Right atrium auricular region (tissue), 2 donors: Measurements from ENCODE around the gene PRRX2. TPM values are rescaled to one million over a fixed set of nuclear protein-coding genes. Genes with fewer than 3 reads are reported as not detected.
"Not testable (repeated sequence)": the region's sequence is repeated elsewhere in the genome, so short reads cannot be mapped to it uniquely, and the experiment has no call there.

ENCODE experiments used
- DNase-seq: peaks from one replicate; pipeline ENCODE4 v3.0.0-alpha.2; 2019; ENCODE audit warnings: low spot score
- H3K27ac ChIP-seq, 2 donors: fragments of 200-600 bp; sonication (generic); 1 replicate in 1 of 2; 2 replicates in 1 of 2; pipeline ENCODE4 v1.5.1; 2016 to 2019
- H3K27me3 ChIP-seq, 2 donors: fragments of 200-600 bp; sonication (generic); one replicate each; pipeline versions ENCODE4 v1.5.1 to v1.6.0; 2017 to 2019
- H3K36me3 ChIP-seq: fragments of 200-600 bp; sonication (generic); one replicate; pipeline ENCODE4 v1.5.1; 2016
- H3K4me1 ChIP-seq, 2 donors: fragments of 200-600 bp; sonication (generic); one replicate each; pipeline versions ENCODE4 v1.5.1 to v1.6.0; 2017 to 2019
- H3K4me3 ChIP-seq, 2 donors: fragments of 200-600 bp; sonication (generic); 1 replicate in 1 of 2; 2 replicates in 1 of 2; pipeline ENCODE4 v1.5.1; 2017 to 2019; ENCODE audit warnings: mild to moderate bottlenecking in 1 of 2, moderate library complexity in 1 of 2
- H3K9me3 ChIP-seq, 2 donors: fragments of 200-600 bp; sonication (generic); one replicate each; pipeline ENCODE4 v1.5.1; 2019
- CTCF ChIP-seq, 2 donors: fragments of 200-600 bp; sonication (generic); IDR thresholded peaks; one replicate each; pipeline ENCODE4 v1.5.1; 2019; ENCODE audit warnings: antibody characterized with exemption in 2 of 2
- total RNA-seq, 2 donors: library from RNA; depleted of rRNA; stranded (reverse); fragments of >200 nt; gene quantifications; one replicate each; pipeline ENCODE4 v1.1.0, GENCODE V29; 2016

The PRRX2 gene
- total RNA-seq, 2 donors from 2014 or later: 1.1 to 6.9 TPM

- no peaks in the 10 kb centered on the region for H3K27me3 ChIP-seq
- no peak overlapping the region for H3K4me3 ChIP-seq
- DNase-seq: no peak
- no peak overlapping the region for H3K27ac ChIP-seq
- H3K9me3 ChIP-seq: no peaks in the 10 kb centered on the region
- no peak for TF ChIP-seq CTCF (IDR thresholded peaks at IDR 0.05)
- H3K36me3 ChIP-seq: no peaks in the 10 kb centered on the region
- H3K4me1 ChIP-seq: peaks cover 0 to 11% of the 10 kb centered on the region in 2 donors
These were observed 75.4 kb downstream of the PRRX2 start for GRCh38 chr9:129740666-129741464.

GRCh38 chr9:129745200-129745599 lies 79.8 kb downstream of the PRRX2 start:
- DNase-seq: no peak
- Histone ChIP-seq H3K27me3 (no peaks in the 10 kb centered on the region), H3K27ac (no peak overlapping the region), H3K9me3 (no peaks in the 10 kb centered on the region), H3K36me3 (no peaks in the 10 kb centered on the region), H3K4me3 (no peak overlapping the region), H3K4me1 (no peaks in the 10 kb centered on the region)
- TF ChIP-seq CTCF (IDR thresholded peaks at IDR 0.05): no peak

DNA sequence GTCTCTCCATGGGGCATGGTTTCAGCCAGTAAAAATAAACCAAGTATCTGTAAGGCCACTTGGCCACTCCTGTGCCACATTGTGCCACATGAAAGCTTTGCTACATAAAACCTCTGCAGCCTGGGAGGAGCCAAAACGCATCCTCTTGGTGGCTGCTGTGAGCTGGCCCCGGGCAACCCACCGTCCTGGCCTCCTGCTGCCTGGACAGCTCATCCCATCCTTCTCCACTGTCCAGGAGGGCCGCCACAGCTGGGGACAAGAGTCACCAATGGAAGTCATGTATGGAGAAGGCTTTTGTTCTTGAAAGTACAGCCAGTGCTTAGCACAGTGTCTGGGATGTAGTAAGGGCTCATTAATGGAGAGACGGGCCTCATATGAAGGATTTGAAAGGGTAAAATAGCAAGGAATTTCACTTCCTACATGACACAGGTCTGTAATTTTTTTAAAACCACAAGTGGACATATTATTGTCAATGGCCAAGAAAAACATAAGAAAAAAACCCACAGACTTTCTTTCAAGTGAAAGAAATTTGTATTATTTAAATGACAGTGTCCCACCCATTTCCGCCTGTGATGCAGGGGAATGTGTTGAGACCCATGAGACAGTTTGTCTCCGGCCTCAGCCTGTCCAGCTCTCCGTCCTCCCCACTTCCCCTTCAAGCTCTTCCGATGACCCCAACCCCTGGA lies 80.8 kb downstream of the PRRX2 start:
- no peak for TF ChIP-seq CTCF (IDR thresholded peaks at IDR 0.05)
- Histone ChIP-seq H3K27me3 (no peaks in the 10 kb centered on the region), H3K4me1 (no peaks in the 10 kb centered on the region), H3K36me3 (no peaks in the 10 kb centered on the region), H3K9me3 (no peaks in the 10 kb centered on the region), H3K4me3 (no peak overlapping the region), H3K27ac (no peak overlapping the region)
- no peak for DNase-seq

DNA sequence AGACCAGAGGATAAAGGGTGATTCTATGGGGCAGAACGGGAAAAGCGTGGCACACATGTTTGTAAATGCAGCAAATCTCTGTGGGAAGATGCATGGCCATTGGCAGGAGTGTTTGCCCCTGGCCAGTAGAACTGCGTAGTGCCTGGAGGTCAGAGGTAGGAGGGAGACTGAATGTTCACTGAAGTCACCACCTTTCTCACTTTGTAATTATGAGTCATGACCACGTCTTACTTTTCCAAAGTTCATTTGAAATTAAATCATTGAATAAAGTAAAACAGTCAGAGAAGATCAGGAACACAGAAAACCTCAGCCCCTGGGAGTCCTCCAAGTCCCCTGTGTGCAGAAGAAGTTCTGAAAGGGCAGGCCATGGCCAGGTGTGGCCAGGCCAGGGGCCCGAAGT lies 82.8 kb downstream of the PRRX2 start:
- Histone ChIP-seq H3K27ac (no peak overlapping the region), H3K4me3 (no peak overlapping the region), H3K4me1 (peaks cover 0 to 17% of the 10 kb centered on the region in 2 donors), H3K36me3 (no peaks in the 10 kb centered on the region), H3K9me3 (no peaks in the 10 kb centered on the region), H3K27me3 (no peaks in the 10 kb centered on the region)
- no peak for DNase-seq
- no peak for TF ChIP-seq CTCF (IDR thresholded peaks at IDR 0.05)

GRCh38 chr9:129749052-129749451 lies 83.6 kb downstream of the PRRX2 start:
- DNase-seq, H3K27me3 ChIP-seq, H3K9me3 ChIP-seq, H3K27ac ChIP-seq, H3K36me3 ChIP-seq, H3K4me3 ChIP-seq: not testable (repeated sequence)
- H3K4me1 ChIP-seq: peaks cover 0 to 19% of the 10 kb centered on the region in 2 donors

DNA sequence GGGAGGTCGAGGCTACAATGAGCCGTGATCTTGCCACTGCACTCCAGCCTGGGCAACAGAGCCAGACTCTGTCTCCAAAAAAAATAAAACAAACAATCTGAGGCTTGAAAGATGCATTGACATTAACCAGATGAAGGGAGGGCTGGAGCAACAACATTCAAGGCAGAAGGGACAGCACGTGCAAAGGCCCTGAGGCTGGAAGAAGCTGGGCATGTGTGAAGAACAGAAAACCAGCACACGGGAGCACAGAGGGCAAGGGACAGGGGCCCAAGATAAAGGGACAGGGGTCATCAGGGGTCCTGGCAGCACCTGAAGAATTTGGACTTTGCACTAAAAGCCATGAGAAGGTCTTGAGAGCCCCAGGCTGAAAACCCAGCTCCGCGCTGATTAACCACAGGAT lies 84.1 kb downstream of the PRRX2 start:
- H3K27ac ChIP-seq: no peak overlapping the region
- no peak for DNase-seq
- H3K36me3 ChIP-seq: no peaks in the 10 kb centered on the region
- no peaks in the 10 kb centered on the region for H3K9me3 ChIP-seq
- peaks cover 0 to 19% of the 10 kb centered on the region in 2 donors for H3K4me1 ChIP-seq
- no peak for TF ChIP-seq CTCF (IDR thresholded peaks at IDR 0.05)
- H3K27me3 ChIP-seq: no peaks in the 10 kb centered on the region
- H3K4me3 ChIP-seq: no peak overlapping the region
